Fibroblast of skin of right biceps (primary cell): ENCODE results near the gene FDX1.
"Not testable (repeated sequence)": the region's sequence is repeated elsewhere in the genome, so short reads cannot be mapped to it uniquely, and the experiment has no call there.

Experiments
- DNase-seq: peaks from one replicate; pipeline ENCODE4 v3.0.0-alpha.2; 2013

The FDX1 gene, protein sequence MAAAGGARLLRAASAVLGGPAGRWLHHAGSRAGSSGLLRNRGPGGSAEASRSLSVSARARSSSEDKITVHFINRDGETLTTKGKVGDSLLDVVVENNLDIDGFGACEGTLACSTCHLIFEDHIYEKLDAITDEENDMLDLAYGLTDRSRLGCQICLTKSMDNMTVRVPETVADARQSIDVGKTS

DNA sequence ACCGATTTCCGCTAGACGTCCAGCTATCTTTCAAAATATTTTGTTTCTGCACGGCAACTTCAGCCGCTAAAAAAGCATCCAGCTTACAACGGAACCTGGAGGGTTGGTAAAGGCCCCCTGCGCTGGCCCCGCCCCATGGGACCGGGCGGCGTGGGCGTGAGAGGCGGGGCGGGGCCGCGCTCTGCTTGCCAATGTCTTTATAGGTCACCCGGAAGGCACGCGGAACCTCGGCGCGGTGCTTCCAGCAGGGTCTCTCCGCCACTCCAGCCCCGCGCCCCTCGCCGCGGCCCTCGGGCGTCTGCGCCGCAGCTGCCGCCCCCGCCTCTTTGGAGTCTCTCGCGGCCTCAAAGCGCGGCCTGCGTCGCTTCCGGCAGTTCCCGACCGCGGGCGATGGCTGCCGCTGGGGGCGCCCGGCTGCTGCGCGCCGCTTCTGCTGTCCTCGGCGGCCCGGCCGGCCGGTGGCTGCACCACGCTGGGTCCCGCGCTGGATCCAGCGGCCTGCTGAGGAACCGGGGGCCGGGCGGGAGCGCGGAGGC, at the start of gene FDX1:
Gene FDX1, plus strand, starts transcription at position 218 of the 536 bp plus-strand sequence. Its CDS starts 173 bp downstream, at position 391.
- peak; percentile 80 for DNase-seq

DNA sequence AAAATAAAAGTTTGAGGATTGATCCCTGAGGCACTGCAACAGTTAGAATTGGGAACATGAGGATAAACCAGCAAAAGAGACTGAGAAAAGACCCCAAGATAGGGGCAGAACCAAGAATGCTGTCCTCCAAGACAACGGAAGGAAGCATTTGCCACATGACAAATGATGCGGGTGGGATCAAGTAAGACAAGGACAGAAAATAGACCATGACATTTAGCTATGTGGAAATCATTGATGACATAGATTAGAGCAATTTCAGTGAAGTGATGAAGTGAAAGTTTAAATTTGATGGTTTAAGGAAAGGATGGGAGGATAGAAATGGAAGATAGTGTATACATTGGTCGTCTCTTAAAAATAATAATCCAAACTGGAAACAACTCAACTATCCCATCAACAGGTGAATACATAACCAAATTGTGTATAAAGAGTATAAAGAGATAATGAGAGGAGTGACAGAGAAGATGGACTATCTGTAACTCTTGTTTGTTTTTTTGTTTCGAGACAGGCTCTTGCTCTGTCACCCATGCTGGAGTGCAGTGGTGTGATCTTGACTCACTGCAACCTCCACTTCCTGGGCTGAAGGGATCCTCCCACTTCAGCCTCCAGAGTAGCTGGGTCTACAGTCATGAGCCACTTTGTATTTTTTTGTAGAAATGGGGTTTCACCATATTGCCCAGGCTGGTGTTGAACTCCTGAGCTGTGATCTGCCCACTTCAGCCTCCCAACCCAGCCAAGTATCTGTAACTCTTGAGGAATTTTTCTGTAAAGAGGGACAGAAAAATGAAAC, 48.7 kb upstream of the FDX1 start:
- no peak for DNase-seq

DNA sequence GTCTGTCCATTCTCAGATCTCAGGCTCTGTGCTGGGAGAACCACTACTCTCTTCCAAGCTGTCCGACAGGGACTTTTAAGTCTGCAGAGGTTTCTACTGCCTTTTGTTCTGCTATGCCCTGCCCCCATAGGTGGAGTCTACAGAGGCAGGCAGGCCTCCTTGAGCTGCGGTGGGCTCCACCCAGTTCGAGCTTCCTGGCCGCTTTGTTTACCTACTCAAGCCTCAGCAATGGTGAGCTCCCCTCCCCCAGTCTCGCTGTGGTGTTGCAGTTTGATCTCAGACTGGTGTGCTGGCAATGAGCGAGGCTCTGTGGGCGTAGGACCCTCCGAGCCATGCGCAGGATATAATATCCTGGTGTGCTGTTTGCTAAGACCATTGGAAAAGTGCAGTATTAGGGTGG, 41.5 kb upstream of the FDX1 start:
- not testable (repeated sequence) for DNase-seq

DNA sequence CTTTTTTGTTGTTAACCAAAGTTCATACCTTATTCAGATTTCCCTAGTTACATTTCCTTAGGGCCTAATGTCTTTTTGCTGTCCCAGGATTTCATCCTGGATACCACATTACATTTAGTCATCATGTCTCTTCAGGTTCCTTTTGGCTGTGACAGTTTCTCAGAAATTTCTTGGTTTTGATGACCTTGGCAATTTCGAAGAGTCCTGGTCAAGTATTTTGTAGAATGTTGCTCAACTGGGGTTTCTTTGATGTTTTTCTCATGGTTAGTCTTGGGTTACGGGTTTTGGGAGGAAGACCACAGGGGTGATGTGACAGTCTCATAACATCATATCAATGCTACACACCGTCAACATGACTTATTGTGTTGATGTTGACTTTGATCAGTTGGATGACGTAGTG, 39.8 kb upstream of the FDX1 start:
- DNase-seq: no peak

DNA sequence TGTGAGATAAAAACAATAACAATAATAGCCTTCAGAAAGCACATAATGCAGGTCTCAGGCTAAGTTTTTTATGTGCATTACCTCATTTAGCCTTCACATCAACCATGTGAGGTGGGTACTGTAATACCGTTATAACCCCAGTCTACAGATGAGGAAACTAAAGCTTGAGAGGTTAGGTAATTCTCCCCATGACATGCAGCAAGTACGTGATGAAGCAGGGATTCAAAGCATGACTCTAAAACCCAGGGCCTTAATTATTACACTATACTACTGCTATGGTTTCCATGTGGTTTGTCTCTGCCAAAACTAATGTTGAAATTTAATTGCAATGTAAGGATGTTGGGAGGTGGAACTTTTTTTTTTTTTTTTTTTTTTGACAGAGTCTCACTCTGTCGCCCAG, 37.7 kb upstream of the FDX1 start:
- no peak for DNase-seq

DNA sequence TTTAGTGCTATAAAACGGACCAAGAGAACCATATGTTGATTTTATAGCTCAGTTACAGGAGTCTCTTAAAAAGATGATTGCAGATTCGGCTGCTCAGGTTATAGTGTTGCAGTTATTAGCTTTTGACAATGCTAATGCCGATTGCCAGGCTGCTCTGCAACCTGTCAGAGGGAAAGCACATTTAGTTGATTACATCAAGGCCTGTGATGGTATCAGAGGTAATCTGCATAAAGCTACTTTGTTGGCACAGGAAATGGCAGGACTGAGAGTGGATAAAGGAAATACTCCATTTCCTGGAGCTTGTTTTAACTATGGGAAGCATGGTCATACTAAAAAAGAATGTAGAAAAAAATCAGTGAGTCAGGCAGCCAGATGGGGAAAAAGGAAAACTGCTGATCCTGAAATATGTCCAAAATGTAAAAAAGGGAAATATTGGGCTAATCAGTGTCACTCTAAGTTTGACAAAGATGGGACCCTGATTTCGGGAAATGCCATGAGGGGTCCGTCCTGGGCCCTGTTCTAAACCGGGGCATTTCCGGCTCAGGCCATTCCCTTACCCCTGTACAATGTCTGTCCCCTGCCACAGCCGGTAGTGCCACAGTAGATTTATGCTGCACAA, 32.0 kb upstream of the FDX1 start:
- DNase-seq: not testable (repeated sequence)

DNA sequence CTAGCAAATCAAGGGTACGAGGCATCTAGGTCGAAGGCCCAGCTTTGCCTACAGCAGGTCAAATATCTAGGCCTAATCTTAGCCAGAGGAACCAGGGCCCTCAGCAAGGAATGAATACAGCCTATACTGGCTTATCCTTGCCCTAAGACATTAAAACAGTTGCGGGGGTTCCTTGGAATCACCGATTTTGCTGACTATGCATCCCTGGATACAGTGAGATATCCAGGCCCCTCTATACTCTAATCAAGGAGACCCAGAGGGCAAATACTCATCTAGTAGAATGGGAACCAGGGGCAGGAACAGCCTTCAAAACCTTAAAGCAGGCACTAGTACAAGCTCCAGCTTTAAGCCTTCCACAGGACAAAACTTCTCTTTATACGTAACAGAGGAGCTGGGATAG, 26.2 kb upstream of the FDX1 start:
- not testable (repeated sequence) for DNase-seq

DNA sequence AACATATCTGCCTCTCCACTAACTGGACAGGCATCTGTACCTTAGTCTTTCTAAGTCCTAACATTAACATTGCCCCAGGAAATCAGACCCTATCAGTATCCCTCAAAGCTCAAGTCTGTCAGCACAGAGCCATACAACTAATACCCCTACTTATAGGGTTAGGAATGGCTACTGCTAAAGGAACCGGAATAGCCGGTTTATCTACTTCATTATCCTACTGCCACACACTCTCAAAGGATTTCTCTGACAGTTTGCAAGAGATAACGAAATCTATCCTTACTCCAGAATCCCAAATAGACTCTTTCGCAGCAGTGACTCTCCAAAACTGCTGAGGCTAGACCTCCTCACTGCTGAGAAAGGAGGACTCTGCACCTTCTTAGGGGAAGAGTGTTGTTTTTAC, 24.1 kb upstream of the FDX1 start:
- DNase-seq: not testable (repeated sequence)

DNA sequence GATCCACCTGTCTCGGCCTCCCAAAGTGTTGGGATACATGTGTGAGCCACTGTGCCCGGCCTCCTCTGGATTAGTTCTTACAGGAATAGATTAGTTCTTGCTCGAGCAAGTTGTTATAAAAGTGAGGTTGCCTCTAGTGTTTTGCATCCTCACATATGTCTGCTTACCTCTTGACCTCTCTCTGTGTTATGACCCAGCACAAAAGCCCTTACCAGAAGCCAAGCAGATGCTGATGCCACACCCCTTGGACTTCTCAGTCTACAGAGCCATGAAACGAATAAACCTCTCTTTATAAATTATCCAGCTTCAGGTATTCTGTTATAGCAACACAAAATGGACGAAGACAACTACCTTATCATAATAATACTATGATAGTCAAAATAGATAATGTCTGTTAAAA, 22.4 kb upstream of the FDX1 start:
- DNase-seq: no peak

DNA sequence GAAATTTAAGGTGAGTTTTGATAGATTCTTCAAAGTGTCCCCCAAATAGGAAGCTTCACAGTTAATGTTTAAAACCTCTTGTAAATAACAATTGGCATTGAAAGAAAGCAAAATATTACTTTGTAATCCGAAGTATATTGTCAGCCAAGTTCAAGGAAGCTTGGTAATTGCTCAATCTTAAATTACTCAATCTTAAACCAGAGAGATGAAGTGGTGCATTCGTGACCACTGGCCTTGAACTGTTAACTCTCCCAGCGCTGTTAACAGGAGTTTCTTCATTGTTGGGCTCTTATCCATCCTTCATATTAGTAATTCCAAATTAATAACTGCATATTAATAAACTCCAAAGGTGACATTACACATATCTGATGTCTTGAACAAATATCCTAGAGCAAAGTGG, 20.6 kb upstream of the FDX1 start:
- DNase-seq: no peak

DNA sequence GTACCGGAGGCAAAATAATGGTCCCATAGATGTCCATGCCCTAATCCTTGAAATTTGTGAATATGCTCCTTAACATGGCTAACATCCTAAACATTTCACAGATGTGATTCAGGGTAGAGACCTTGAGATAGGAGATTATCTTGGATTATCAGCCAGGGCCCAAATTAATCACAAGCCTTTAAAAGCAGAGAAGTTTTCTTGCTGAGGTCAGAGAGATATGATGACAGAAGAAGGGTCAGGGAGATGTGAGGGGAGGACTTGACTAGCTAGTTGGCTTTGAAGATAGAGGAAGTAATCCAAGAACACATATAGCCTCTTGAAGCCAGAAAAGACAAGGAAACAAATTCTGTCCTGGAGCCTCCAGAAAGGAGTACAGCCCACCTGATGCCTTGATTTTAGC, 19.1 kb upstream of the FDX1 start:
- no peak for DNase-seq

DNA sequence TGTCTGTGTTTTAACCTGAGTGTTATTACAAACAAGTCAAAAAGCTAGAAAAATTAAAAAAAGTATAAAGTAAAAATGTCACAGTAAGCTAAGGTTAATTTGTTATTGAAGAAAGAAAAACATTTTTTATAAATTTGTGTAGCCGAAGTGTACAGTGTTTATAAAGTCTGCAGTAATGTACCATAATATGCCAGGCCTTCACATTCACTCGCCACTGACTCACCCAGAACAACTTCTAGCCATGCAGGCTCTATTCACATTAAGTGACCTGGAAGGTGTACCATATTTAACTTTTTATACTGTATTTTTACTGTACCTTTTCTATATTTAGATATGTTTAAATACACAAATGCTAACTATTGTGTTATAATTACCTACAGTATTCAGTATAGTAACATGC, 14.7 kb upstream of the FDX1 start:
- DNase-seq: no peak

DNA sequence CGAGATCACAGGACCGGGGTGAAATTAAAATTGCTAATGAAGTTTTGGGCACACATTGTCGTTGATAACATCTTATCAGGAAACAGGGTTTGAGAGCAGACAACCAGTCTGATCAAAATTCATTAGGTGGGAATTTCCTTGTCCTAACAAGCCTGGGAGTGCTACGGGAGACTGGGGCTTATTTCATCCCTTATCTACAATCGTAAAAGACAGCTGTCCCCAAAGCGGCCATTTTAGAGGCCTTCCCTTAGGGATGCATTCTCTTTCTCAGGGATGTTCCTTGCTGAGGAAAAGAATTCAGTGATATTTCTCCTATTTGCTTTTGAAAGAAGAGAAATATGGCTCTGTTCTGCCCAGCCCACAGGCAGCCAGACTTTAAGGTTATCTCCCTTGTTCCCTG, 8.1 kb upstream of the FDX1 start:
- DNase-seq: not testable (repeated sequence)

DNA sequence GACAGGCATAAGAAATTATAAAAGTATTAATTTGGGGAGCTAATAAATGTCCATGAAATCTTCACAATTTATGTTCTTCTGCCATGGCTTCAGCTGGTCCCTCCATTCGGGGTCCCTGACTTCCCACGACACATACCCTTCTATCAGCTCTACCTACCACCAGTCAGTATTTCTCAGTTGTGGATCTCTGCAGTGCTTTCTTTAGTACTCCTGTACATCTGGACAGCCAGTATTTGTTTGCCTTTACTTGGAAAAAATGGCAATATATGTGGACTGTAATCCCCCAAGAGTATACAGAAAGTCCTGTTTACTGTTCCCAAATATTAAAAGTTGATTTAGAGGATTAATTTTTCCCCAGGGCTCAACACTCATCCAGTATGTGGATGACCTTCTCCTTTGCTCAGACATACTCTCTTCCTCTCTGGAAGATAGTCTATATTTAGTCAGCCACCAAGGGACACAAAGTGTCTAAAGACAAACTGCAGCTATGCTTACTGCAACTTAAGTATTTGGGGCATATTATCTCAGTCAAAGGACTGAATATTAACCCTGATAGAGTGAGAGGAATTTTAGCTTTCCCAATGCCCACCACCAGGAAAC, 7.3 kb upstream of the FDX1 start:
- no peak for DNase-seq

DNA sequence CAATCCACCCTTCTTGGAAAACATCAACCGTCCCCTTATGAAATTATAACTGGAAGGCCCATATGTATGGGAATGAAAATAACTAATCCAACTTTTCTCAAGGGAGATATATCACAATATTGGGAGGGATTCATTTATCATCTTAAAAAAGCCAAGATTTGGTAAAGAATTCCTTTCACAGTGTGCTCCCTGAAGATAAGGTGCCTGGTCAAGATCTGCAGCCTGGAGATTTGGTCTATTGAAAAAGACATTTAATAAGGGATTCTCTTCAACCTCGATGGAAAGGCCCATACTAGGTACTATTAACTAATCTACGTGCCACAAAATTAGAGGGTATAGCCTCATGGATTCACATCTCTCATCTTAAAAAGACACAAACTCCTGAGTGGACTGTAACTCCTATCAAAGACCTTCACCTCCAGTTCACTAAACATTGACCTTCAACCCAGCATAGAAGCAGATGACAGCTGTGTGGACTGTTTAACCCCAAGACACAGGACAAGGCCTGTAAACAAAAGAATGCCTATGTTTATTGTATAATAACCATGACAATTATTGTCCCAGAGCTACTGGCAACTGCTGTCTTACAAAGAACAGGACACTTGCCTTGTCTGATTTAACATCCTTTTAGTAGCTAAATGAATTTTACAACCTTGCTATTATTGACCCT, 4.8 kb upstream of the FDX1 start:
- no peak for DNase-seq

DNA sequence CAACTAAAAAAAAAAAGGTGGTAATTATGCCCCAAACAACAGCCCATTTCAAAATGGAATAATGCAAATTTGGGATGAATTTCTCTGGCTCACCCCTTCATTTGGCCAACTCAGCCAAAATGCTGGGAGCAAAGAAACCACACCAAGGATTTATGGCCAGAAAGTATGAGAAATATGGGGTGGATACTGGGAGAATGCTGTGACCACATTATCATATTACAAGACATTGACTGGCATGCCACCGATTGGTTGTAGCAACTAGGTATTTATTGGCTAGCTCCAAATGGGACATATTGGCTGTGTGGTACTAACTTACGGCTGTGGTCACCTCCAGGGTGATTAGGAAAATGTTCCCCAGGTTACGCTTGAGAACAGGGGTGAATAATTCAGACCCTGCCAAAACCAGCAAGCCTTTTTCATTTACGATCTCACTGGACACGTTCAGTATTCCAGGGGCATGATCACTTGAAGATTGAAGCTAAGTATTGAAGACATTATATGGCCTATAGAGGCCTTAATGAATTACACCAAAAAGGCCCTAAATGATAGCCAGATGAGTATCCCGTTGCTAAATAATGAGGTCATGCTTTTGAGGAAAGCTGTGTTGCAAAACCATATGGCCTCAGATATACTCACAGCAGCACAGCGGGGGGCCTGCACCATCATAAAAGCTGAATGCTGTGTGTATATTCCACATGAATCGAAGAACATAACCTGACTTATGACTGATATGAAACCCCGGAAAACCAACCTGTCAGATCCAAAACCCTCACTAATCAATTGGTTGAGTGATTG, 3.8 kb upstream of the FDX1 start:
- DNase-seq: peak; percentile 92

DNA sequence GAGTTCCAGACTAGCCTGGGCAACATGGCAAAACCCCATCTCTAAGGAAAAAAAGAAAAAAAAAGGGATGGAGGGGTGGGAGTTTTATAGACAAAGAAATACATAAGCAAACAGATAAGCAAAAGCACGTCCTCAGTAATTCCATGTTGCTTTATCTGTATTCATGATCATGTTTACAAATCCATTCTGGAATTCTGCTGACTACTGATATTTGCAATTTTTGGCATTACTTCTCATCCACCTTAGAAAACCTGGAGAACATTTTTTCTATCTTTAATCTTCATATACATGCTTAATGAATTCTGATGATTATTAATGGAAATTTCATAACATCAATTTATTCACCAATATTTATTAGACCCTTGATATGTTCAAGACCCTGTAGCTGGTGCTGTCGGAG, 1.7 kb upstream of the FDX1 start:
- DNase-seq: no peak

DNA sequence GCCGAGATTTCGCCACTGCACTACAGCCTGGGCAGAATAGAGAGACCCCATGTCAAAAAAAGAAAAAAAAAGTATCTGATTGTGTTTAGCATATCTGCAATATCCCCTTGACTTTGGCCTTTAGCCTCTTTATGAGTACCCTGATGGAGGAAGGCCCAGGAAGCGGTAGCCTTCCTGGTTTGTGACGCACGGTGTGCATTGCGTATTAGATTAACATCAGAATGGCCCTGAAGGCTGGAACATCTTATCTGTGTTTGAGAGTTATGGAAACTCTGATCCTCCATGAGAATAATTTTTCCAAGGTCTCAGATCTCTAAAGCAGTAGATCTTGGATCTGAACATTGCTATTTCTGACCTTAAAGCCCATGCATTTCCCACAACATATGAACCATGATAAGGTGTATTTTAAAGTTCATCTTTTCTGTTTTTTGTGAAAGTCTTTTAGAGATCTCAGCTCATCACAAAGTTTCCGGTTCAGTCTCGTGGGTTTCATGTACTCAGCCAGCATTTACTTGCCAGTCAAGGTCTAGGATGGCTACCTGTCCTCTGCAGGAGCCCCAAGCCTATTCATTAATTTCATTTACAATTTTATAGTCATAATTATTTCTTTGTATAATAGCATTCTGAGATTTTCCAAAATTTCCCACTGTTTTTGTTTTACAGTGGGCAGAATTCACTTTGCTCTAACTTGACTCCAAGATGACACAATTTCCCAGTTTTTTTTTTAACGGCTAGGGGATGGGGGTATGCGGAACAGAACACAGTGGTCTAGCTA, 605 bp upstream of the FDX1 start:
- DNase-seq: no peak

DNA sequence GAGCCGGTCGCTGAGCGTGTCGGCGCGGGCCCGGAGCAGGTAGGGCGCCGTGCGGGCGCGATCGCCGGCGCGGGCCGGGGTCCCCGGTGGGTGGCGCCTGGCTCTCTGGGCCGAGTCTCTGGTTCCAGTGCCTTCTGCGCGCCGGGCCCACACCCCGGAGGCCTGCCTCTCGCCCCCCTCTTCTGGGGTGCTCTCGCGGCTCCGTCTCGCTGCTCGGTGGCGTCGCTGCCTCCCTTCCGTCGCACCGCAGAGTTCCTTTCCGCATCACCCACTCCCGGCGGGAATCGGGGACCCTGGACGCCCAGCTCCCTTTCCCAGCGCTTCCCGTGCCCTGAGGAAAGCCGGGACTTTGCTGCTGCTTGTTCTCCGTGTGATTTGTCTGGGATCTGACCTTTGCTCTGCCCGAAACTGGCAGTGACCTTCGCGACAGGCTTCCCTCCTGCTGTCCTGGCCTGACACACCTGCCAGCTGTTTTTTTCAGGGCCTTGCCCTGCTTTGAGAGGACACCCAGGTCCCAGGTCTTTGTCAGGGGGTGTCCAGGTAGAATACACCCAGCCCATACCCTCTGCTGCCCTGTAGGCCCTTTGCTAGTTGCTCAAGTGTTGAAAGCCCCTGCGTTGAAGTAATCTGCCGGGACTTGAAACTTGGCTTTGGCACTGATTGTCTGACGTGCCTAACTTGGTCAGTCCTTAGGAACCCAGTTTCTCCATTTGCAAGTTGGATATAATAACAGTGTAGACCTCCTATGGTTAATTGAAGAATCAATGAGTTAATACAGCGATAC, 711 bp downstream of the FDX1 start:
- peak; percentile 14 for DNase-seq

DNA sequence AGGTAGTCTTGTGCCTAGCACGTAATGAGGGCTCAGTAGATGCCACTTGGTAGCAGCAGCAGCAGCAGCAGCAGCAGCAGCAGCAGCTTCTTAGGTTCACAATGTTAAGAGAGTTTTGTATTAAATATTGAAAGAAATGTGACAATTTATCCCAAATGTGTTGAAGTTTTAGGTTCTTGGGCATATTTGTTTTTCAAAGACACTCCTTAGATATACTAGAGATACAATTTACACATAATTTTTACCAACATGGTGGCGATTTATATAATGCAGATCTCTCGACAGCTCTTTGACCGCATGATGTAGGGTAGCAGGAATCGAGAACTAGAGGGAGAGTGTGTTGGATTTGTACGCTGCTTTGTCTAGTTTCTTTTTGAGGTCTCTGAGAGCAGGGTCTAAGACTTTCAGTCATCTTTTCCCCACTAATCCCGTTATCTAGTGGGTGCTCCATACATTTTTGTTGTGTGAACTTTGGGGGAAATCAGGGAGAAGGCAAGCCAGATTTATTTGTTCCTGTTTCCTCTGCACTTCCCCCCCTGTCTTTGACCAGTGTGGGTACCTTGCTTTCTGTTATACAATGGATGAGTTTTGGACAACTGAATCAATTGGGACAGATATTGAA, 1.4 kb downstream of the FDX1 start:
- DNase-seq: peak; percentile 11
